B cell (primary cell): ENCODE data around the gene PAH. TPM values are rescaled to one million over a fixed set of nuclear protein-coding genes. Genes with fewer than 3 reads are reported as not detected.
A peak's percentile ranks its signal among the peaks of the same experiment; 100 is the strongest.

ENCODE experiments used
- ATAC-seq: fragments of 200-7000 bp; cut with Tn5 transposase; one replicate; pipeline ENCODE4 v1.10.0; 2021; ENCODE audit warnings: low read depth, mild to moderate bottlenecking, moderate number of reproducible peaks, moderate library complexity
- CTCF ChIA-PET: fragments of 350-600 bp; sonication (Branson Sonifier 250); formaldehyde crosslinking; loops from one replicate; lab custom pipeline; 2021; ENCODE audit warnings: antibody characterized with exemption, inconsistent platforms; lab: Charles Lee
- POLR2A ChIA-PET: fragments of 350-600 bp; sonication (Branson Sonifier 250); formaldehyde crosslinking; loops from one replicate; lab custom pipeline; 2021; ENCODE audit warnings: antibody characterized with exemption; lab: Charles Lee
- DNase-seq: peaks from one replicate; pipeline ENCODE4 v3.0.0; 2013
- H2AFZ ChIP-seq: 2 replicates; pipeline ENCODE4 v1.6.1; 2012; ENCODE audit warnings: mild to moderate bottlenecking, low read depth, low read length; ENCODE audit not compliant: insufficient read depth, poor library complexity, severe bottlenecking
- H3K27ac ChIP-seq, 2 donors: 1 replicate in 1 of 2; 2 replicates in 1 of 2; pipeline ENCODE4 v1.5.1; 2012 to 2013; ENCODE audit warnings: low read length in 2 of 2, mild to moderate bottlenecking in 2 of 2, moderate library complexity in 1 of 2
- H3K27me3 ChIP-seq, 4 experiments: fragments of 200-600 bp in 1 of 4; sonication (generic) in 1 of 4; replicated peaks in 1 of 4; 1 replicate in 2 of 4; 2 replicates in 2 of 4; pipeline versions ENCODE4 v1.6.1 to v1.7.0; 2013 to 2016; ENCODE audit warnings: low read length in 3 of 4, mild to moderate bottlenecking in 2 of 4, mixed read lengths in 1 of 4, moderate library complexity in 1 of 4; ENCODE audit not compliant: insufficient read depth in 4 of 4, control insufficient read depth in 3 of 4; ENCODE audit errors: control extremely low read depth in 1 of 4
- H3K36me3 ChIP-seq, 2 experiments: replicated peaks in 1 of 2; 1 replicate in 1 of 2; 2 replicates in 1 of 2; pipeline versions ENCODE4 v1.6.1 to v1.7.1; 2013; ENCODE audit warnings: low read length in 1 of 2; ENCODE audit not compliant: insufficient read depth in 2 of 2, control insufficient read depth in 1 of 2; ENCODE audit errors: control extremely low read depth in 1 of 2, extremely low read depth in 1 of 2
- H3K4me1 ChIP-seq, 2 donors: fragments of 200-600 bp in 1 of 2; sonication (generic) in 1 of 2; 1 replicate in 1 of 2; 2 replicates in 1 of 2; pipeline versions ENCODE4 v1.5.1 to v1.6.1; 2013 to 2017; ENCODE audit warnings: low read length in 2 of 2; ENCODE audit not compliant: control insufficient read depth in 2 of 2, insufficient read depth in 2 of 2
- H3K4me2 ChIP-seq: replicated peaks from 2 replicates; pipeline ENCODE3; 2012; ENCODE audit warnings: mild to moderate bottlenecking, low read depth, low read length; ENCODE audit not compliant: poor library complexity, severe bottlenecking
- H3K4me3 ChIP-seq, 5 experiments: fragments of 200-600 bp in 1 of 5; sonication (generic) in 1 of 5; 1 replicate in 3 of 5; 2 replicates in 2 of 5; pipeline versions ENCODE4 v1.5.1 to v1.7.0; 2011 to 2016; ENCODE audit warnings: low read length in 4 of 5, mild to moderate bottlenecking in 4 of 5, low read depth in 2 of 5, control low read depth in 1 of 5, moderate library complexity in 1 of 5; ENCODE audit not compliant: insufficient read depth in 1 of 5; ENCODE audit errors: control extremely low read depth in 1 of 5, extremely low read depth in 1 of 5
- H3K79me2 ChIP-seq: fragments of 200-600 bp; sonication (generic); one replicate; pipeline ENCODE4 v1.6.0; 2016; ENCODE audit warnings: low read length; ENCODE audit not compliant: control insufficient read depth, insufficient read depth
- H3K9ac ChIP-seq: fragments of 200-600 bp; sonication (generic); 2 replicates; pipeline ENCODE4 v1.6.1; 2017; ENCODE audit warnings: mild to moderate bottlenecking, low read length, moderate library complexity
- H3K9me3 ChIP-seq, 3 donors: one replicate each; pipeline versions ENCODE4 v1.6.1 to v1.7.1; 2013; ENCODE audit warnings: low read length in 2 of 3; ENCODE audit not compliant: control insufficient read depth in 2 of 3, insufficient read depth in 1 of 3; ENCODE audit errors: control extremely low read depth in 1 of 3
- H4K20me1 ChIP-seq: 2 replicates; pipeline ENCODE4 v1.6.0; 2012; ENCODE audit warnings: mild to moderate bottlenecking, low read length; ENCODE audit not compliant: insufficient read depth, control insufficient read depth, poor library complexity, severe bottlenecking
- H3K27ac Mint-ChIP-seq: one replicate; pipeline ENCODE4 v1.8.0; 2021; ENCODE audit warnings: mixed read lengths
- H3K27me3 Mint-ChIP-seq: one replicate; pipeline ENCODE4 v1.8.0; 2021; ENCODE audit warnings: mixed read lengths
- H3K4me1 Mint-ChIP-seq: one replicate; pipeline ENCODE4 v1.8.0; 2021; ENCODE audit warnings: mixed read lengths
- H3K4me3 Mint-ChIP-seq: one replicate; pipeline ENCODE4 v1.8.0; 2021; ENCODE audit warnings: mixed read lengths
- H3K9me3 Mint-ChIP-seq: one replicate; pipeline ENCODE4 v1.8.0; 2022; ENCODE audit warnings: mixed read lengths; ENCODE audit not compliant: insufficient read depth
- CTCF ChIP-seq: fragments of 200-600 bp; IDR thresholded peaks from one replicate; pipeline ENCODE4 v1.8.0; 2022; ENCODE audit warnings: antibody characterized with exemption, mild to moderate bottlenecking
- EZH2 ChIP-seq: IDR thresholded peaks from 2 replicates; pipeline ENCODE4 v1.6.1; 2012; ENCODE audit warnings: borderline replicate concordance, low read depth, mild to moderate bottlenecking, moderate library complexity, low read length; ENCODE audit not compliant: insufficient read depth, poor library complexity, severe bottlenecking
- WGBS: methylation state at CpG from one replicate; pipeline ENCODE4 v1.1.5; 2013; ENCODE audit warnings: missing lambda C conversion rate; ENCODE audit not compliant: insufficient coverage; 5-methylcytosine and 5-hydroxymethylcytosine counted together
- intact Hi-C: fragments of 100-400 bp; cut with micrococcal nuclease; formaldehyde crosslinking; loops from one replicate; pipeline ENCODE4 v1.10.0; 2022
- polyA plus RNA-seq: library from polyadenylated mRNA; depleted of rRNA; stranded (reverse); fragments of >200 nt; gene quantifications from 2 replicates; pipeline ENCODE4 v1.2.3, GENCODE V29; 2012
- total RNA-seq, 2 donors: library from RNA; stranded (reverse); fragments of 120-200 nt in 1 of 2; gene quantifications; 1 replicate in 1 of 2; 2 replicates in 1 of 2; pipeline versions ENCODE4 v1.2.3 to v1.2.4, GENCODE V29; 2013 to 2022

Gene PAH
- total and polyA plus RNA-seq, 2 donors (not counting 1 experiment from before 2014, with no cell fraction given): 0.25 TPM; not detected in 1

- intact Hi-C loops: loop anchor here (10.0 kb wide), 1 partner anchor 347 kb away; no protein-coding TSS in a partner anchor
- no peaks in the 10 kb centered on the region for H3K79me2 ChIP-seq
- peak within 1 kb of the TSS; percentile 91 for H3K4me2 ChIP-seq
- H3K27ac ChIP-seq: no peak within 1 kb of the TSS
- Mint-ChIP-seq H3K4me3 (peak within 1 kb of the TSS; percentile 86), H3K4me1 (peaks cover 35% of the 10 kb centered on the region), H3K9me3 (no peaks in the 10 kb centered on the region), H3K27me3 (peaks cover 82% of the 10 kb centered on the region), H3K27ac (peak within 1 kb of the TSS; percentile 46)
- peaks cover 0 to 28% (median 1%) of the 10 kb centered on the region in 3 donors for H3K9me3 ChIP-seq
- WGBS: 6% methylated on average over 25 of the region's 52 CpGs
- H3K4me1 ChIP-seq: peaks cover 36 to 50% of the 10 kb centered on the region in 2 donors
- ATAC-seq: peak; percentile 69
- peaks cover 1 to 90% (median 71%) of the 10 kb centered on the region in 4 experiments for H3K27me3 ChIP-seq
- H4K20me1 ChIP-seq: no peaks in the 10 kb centered on the region
- DNase-seq: peak; percentile 76
- TF ChIP-seq CTCF (no peak), EZH2 (no peak)
- H3K4me3 ChIP-seq: peak within 1 kb of the TSS in 4 of 5 experiments; percentile 21 to 70 (median 50)
- H3K9ac ChIP-seq: peak within 1 kb of the TSS; percentile 58
- peak within 1 kb of the TSS; percentile 69 for H2AFZ ChIP-seq
- CTCF ChIA-PET: interaction anchor here (0.7 to 0.9 kb wide), 3 partner anchors 9 to 538 kb away, joined by 3 read pairs; no protein-coding TSS in a partner anchor
- H3K36me3 ChIP-seq: no peaks in the 10 kb centered on the region
- POLR2A ChIA-PET: no interaction called here
These were observed 40.5 kb upstream of the PAH start, which contains the start of gene ASCL1 for GRCh38 chr12:102957339-102958050. ASCL1 (plus strand) TSS chr12:102957674; CDS start chr12:102958245, 571 bp downstream.
